Brain microvascular endothelial cell (primary cell): ENCODE results near the gene MIER2.

ENCODE experiments used
- DNase-seq: peaks from one replicate; pipeline ENCODE4 v3.0.0-alpha.2; 2020
- H3K27ac ChIP-seq: fragments of 250-450 bp; sonication (Bioruptor Pico); 2 replicates; pipeline ENCODE4 v1.5.1; 2020; ENCODE audit warnings: mild to moderate bottlenecking, moderate library complexity
- H3K27me3 ChIP-seq: fragments of 250-450 bp; sonication (Bioruptor Pico); replicated peaks from 2 replicates; pipeline ENCODE4 v1.5.1; 2020; ENCODE audit warnings: mild to moderate bottlenecking
- H3K36me3 ChIP-seq: fragments of 250-450 bp; sonication (Bioruptor Pico); replicated peaks from 2 replicates; pipeline ENCODE4 v1.5.1; 2020; ENCODE audit warnings: mild to moderate bottlenecking
- H3K4me3 ChIP-seq: 2 replicates; pipeline ENCODE4 v1.5.1; 2011; ENCODE audit warnings: low read depth, mild to moderate bottlenecking, control low read depth, low read length, moderate library complexity
- in situ Hi-C: cut with HindIII; loops from 2 replicates; pipeline ENCODE4 v1.10.0; 2017; ENCODE audit warnings: low sequenced_read_pairs, low pct_ligation_motif_present
- TF ChIP-seq, protein P1 (sequence below): IDR thresholded peaks from 2 replicates; pipeline ENCODE4 v1.5.1; 2011; ENCODE audit warnings: low read depth, mild to moderate bottlenecking, moderate library complexity, low read length, control low read depth, inconsistent platforms; ENCODE audit errors: missing control alignments

Gene MIER2

DNA sequence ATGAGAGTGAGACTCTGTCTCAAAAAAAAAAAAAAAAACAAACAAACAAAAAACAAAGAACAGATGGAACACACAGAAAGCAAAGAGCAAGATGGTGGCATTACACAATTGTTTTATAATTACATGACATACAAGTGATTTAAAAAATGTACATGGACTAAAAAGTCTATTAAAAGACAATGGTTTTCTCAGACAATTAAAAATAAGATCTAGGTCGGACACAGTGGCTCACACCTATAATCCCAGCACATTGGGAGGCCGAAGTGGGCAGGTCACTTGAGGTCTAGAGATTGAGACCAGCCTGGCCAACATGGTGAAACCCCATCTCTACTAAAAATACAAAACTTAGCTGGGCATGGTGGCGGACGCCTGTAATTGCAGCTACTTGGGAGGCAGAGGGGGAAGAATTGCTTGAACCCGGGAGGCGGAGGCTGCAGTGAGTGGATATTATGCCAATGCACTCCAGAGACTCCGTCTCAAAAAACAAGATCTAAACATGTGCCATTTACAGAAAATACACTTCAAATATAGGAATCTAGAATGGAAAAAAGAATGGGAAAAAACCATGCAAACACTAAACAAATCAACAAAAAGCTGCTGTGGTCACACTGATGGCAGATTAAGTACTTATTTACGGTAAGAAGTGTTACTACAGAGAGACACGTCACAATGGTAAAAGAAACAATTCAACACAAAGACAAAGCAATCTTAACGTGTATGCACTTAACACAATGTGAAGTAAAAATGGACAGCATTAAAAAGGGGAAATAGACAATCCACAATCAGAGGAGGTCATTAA, 26.7 kb downstream of the MIER2 start:
- Histone ChIP-seq H3K27me3 (no peaks in the 10 kb centered on the region), H3K27ac (no peak overlapping the region), H3K36me3 (peaks cover 61% of the 10 kb centered on the region), H3K4me3 (no peak overlapping the region)
- TF ChIP-seq, protein P1, sequence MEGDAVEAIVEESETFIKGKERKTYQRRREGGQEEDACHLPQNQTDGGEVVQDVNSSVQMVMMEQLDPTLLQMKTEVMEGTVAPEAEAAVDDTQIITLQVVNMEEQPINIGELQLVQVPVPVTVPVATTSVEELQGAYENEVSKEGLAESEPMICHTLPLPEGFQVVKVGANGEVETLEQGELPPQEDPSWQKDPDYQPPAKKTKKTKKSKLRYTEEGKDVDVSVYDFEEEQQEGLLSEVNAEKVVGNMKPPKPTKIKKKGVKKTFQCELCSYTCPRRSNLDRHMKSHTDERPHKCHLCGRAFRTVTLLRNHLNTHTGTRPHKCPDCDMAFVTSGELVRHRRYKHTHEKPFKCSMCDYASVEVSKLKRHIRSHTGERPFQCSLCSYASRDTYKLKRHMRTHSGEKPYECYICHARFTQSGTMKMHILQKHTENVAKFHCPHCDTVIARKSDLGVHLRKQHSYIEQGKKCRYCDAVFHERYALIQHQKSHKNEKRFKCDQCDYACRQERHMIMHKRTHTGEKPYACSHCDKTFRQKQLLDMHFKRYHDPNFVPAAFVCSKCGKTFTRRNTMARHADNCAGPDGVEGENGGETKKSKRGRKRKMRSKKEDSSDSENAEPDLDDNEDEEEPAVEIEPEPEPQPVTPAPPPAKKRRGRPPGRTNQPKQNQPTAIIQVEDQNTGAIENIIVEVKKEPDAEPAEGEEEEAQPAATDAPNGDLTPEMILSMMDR = peak; percentile 20
- in situ Hi-C loops = no loop called here
- DNase-seq = no peak

DNA sequence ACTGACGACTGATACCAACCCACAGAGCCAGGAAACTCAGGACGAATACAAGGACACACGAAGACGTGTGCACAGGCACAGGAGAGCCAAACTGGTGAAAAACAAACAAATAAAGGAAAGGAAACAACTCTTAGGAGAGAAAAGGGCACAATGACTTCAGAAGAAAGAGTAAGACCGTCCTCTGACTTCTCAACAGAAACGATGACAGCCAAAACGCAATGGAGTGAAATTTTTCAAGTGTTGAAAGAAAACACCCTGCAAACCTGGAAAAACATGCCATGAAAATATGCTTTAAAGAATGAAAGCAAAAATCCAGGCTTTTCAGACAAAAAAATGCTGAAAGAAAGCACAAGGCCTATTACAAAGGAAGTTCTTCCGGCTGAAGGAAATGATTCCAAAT, 28.8 kb downstream of the MIER2 start:
- peaks cover 49% of the 10 kb centered on the region for H3K36me3 ChIP-seq
- no peak for DNase-seq
- no peaks in the 10 kb centered on the region for H3K27me3 ChIP-seq
- no peak overlapping the region for H3K4me3 ChIP-seq
- in situ Hi-C loops = no loop called here
- no peak overlapping the region for H3K27ac ChIP-seq
- TF ChIP-seq, protein P1 = no peak

DNA sequence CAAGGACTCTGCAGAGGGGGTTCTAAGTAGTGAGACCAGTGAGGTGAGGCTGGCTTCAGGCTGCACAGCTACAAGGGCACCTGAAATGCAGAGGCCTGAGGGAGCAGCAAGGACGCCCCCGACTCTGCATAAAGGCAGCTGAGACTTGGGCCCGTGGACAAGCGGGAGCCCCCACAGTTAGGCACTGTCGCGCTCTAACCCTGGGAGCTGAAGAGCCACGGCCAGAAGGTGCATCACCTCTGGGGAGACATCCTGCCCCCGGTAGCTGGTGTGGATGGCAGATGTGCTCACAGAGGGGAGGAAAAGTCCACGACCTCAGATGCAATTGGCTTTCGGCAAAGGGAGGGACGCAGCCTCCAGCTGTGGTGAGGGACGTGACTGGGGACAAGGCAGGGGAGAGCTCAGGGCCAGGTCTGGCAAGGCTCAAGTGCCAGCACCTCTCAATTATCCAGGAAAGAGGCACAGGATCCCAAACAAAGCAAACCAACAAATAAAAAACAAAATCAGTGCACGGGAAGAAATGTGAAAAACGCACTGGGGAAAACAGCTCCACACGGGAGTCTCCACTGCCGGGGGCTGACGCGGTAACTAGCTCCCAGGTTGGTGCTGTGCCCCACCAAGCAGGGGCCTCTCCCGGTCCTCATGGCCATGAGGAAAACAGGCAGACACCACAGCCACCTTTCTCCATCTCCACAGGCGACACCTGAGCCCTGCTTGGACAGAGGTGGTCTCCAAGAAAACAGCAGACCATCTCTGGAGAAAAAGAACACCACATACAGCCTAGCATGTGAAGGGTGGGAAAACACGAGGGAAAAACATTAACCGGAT, 30.4 kb downstream of the MIER2 start:
- H3K27ac ChIP-seq = no peak overlapping the region
- in situ Hi-C loops = no loop called here
- no peaks in the 10 kb centered on the region for H3K27me3 ChIP-seq
- DNase-seq = no peak
- H3K36me3 ChIP-seq = peaks cover 45% of the 10 kb centered on the region
- H3K4me3 ChIP-seq = no peak overlapping the region
- TF ChIP-seq, protein P1 = no peak

DNA sequence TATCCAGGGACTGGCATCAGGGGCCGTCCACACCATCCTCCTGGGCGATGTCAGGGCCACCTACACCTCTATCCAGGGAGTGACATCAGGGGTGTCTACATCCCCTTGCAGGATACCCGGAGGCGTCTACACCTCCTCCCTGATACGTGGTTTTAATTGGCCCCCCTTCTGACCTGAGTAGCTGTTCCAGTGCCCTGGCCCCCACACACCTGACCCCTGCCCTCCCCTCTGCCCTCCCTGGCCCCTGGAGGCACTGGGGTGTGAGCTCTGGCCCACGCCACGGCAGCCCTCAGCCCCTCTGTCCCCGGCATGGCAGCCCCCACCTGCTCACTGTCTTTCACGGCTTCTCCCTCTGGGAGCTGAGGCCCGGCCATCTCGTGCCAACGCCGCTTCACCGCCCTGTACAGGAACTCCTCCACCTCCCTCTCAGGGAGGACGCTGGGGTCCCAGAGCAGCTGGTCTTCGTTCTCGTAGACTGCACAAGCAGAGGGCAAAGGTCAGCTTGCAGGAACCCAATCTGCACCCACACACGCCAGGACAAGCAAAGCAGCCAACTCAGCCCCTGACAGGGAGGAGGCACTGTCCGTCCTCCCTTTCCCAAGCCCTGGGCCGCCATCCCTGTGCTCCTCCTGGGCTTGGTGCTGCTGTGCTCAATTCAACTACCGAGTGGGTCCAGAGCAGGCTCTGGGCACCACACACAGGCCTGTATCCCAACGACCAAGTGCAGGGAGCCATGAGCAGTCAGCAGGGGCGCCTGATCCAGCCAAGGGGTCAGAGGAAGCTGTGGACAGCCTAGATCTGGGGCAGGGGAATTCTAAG, 31.2 kb downstream of the MIER2 start:
- Histone ChIP-seq H3K4me3 (no peak overlapping the region), H3K27ac (no peak overlapping the region), H3K27me3 (no peaks in the 10 kb centered on the region), H3K36me3 (peaks cover 47% of the 10 kb centered on the region)
- in situ Hi-C loops = no loop called here
- TF ChIP-seq, protein P1 = no peak
- no peak for DNase-seq

DNA sequence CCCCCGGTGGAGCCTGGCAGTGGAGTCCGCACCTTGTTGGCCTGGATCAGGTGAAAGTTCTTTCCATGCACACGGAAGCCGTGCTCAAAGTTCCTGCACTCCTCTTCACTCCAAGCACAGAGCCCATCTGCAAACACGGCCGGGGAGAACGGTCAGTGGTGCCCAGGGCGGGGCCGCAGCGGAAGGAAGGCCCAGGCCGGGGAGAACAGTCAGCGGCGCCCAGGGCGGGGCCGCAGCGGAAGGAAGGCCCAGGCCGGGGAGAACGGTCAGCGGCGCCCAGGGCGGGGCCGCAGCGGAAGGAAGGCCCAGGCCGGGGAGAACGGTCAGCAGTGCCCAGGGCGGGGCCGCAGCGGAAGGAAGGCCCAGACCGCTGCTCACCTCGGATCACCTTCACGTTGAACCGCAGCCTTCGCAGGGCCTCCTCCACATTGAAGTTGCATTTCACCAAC, 32.8 kb downstream of the MIER2 start:
- H3K36me3 ChIP-seq = peaks cover 55% of the 10 kb centered on the region
- no peak overlapping the region for H3K27ac ChIP-seq
- no peak for DNase-seq
- H3K4me3 ChIP-seq = no peak overlapping the region
- in situ Hi-C loops = no loop called here
- TF ChIP-seq, protein P1 = no peak
- no peaks in the 10 kb centered on the region for H3K27me3 ChIP-seq
